Measurements from ENCODE around the gene ZBTB20.

GRCh38 chr3:115062412-115062956 is 84.6 kb downstream of the ZBTB20 start:
- TF ChIP-seq, protein P1, sequence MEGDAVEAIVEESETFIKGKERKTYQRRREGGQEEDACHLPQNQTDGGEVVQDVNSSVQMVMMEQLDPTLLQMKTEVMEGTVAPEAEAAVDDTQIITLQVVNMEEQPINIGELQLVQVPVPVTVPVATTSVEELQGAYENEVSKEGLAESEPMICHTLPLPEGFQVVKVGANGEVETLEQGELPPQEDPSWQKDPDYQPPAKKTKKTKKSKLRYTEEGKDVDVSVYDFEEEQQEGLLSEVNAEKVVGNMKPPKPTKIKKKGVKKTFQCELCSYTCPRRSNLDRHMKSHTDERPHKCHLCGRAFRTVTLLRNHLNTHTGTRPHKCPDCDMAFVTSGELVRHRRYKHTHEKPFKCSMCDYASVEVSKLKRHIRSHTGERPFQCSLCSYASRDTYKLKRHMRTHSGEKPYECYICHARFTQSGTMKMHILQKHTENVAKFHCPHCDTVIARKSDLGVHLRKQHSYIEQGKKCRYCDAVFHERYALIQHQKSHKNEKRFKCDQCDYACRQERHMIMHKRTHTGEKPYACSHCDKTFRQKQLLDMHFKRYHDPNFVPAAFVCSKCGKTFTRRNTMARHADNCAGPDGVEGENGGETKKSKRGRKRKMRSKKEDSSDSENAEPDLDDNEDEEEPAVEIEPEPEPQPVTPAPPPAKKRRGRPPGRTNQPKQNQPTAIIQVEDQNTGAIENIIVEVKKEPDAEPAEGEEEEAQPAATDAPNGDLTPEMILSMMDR (IDR thresholded peaks at IDR 0.05; ENCODE audit: low read length) = no peak
- TF ChIP-seq EZH2 (optimal IDR thresholded peaks at IDR 0.05; ENCODE audit: low read depth, low read length) = no peak

Data from MM.1S (cell line).